SHP77 treated with DMSO at 0.1 percent for 48 hours (cell line): ENCODE measurements around the gene STAT5B.
"Not testable (repeated sequence)": the region's sequence is repeated elsewhere in the genome, so short reads cannot be mapped to it uniquely, and the experiment has no call there.

Source experiments
- DNase-seq: peaks from one replicate; lab custom pipeline; 2025; lab: John Stamatoyannopoulos, UW

The STAT5B gene

DNA sequence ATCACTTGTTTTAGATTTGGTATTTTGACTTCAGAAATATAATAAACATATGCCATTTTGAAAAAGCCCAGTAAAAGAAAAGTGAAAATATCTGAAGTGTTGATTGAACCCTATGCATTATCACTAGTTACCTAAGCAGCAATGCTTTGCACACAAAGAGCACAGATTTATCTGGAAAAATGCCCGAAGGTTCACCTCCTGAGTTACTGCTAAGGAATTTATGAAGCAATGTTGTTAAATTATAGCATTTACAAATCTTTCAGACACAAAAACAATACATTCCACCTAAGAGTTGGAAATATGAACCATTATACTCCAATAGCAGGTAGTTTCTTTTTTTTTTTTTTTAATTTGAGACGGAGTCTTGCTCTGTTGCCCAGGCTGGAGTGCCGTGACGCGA lies 43.0 kb downstream of the STAT5B start:
- no peak for DNase-seq

DNA sequence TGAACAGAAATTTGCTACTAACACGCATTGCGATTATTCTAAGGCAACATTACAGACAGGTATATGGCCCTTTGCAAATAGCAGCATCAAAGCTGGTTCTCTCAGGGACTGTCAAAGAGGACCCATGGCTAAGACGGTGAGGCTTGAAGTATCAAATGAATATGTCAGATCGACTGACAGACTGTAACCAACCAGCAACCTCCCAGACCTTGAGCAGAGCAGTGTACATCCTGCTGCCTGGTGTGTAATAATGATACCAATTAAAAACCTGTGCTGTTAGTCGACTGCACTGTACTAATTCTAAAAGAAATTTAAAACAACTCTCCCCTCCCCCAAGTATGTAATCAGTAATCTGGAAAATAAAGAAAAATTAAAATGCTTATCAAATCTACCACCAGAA lies 46.0 kb downstream of the STAT5B start:
- no peak for DNase-seq

DNA sequence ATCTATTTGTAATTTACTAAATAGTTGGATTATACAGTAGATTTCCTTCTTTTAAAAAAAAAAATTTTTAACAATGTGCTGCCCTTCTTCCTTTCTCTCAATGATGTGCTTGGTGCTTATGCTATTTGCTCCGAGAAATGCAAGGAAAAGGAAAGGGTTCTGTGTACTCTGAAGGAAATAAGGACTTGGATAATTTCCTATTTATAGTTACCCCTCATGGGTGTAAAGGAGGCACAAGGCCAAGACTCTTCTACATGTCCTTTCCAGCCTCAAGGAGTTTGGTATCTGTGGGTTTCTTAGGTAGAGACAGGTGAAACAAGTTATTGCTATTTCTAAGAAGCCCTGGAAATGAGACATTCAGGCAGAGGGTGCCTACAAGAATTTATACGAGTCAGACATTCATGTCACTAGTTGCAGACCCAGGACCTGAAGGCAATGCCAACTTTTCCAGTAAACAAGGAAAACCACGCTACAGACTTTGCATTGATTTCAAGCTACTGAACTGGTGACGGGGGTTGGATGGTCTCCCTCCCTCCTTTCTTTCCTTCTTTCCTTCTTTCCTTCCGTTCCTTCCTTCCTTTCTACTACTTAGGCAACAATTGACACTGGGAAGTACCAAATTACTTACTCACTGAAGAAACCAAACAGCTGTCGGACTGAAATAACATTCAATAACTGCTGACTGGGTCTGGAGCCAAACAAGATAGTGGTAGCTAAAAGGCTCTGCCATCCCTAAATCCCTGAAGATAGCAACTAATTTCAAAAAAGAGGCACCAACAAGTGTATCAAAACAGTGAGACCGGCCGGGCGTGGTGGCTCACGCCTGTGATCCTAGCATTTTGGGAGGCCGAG lies 48.1 kb downstream of the STAT5B start:
- DNase-seq = no peak

DNA sequence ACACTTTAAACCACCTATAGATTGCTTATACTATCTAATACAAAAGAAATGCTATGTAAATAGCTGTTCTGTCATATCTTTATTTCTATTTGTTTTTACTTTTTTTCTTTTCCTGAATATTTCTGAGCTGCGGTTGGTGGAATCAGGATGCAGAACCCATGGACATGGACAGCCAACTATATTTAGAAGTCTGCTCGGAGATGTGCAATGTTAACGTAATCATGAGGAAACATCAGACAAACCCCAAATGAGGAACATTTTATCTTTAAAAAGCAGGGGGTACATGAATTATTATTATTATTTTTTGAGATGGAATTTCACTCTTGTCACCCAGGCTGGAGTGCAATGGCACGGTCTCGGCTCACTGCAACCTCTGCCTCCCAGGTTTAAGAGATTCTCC lies 50.5 kb downstream of the STAT5B start:
- no peak for DNase-seq

DNA sequence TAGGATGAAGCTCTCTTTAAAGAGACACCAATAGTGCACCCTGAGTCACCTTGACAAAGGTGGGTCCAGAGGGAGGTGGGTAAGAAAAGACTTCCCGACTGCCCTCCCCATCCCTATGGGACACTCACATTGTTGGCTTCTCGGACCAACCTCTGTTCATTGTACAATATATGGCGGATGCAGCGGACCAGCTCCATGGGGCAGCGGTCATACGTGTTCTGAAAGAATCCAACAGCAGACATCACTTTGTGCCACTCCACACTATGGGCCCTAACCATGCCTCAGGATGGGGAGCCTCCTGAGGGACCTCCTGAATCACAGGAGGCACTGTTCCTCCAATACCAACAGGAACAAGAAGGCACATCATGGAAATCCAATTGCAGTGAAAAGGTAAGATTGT lies 51.5 kb downstream of the STAT5B start:
- DNase-seq = no peak

DNA sequence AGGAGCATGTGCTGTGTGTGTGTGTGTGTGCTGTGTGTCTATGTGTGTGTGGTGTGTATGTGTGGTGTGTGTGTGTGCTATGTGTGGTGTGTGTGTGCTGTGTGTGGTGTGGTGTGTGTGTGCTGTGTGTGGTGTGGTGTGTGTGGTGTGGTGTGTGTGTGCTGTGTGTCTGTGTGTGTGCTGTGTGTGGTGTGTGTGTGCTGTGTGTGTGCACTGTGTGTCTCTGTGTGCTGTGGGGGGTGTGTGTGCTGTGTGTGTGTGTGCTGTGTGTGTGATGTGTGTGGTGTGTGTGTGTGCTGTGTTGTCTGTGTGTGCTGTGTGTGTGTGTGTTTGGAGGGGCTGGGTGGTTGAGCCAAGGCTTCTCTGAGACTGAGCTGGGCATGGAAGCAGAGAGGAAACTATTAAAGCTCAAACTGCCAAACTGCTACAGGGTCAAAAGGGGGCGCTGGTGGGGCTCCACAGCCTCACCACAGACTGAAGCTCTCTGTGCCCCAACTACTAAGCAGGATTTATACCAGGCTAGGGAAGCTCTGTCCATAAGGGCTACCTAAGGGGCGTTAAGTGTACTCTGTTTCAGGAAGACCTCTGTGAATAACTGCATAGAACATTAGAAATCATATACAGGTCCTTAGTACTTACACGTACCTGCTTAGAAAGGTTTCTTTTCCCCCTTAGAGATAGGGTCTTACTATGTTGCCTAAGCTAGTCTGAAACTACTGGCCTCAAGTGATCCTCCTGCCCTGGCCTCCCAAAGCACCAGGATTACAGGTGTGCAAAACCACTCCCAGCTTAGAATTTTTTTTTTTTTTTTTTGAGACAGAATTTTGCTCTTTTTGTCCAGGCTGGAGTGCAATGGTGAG lies 54.1 kb downstream of the STAT5B start:
- DNase-seq = peak; percentile 31

DNA sequence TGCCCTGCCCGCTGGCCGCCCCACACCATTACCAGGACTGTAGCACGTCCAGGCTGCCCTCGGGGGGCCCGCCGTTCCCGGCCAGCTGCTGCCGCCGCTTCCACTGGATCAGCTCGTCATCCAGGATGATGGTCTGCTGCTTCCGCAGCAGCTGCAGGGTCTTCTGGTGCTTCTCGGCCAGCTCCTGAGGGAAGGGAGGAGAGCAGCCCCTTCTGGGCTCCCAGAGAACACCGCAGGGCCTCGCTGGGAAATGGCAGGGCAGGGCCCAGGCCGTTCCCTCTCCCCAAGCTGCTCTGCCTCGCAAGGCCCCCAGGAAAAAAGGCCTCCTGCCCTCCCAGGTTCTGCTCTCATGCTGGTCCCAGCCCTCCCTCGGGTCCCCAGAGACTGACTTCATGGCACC lies 56.9 kb downstream of the STAT5B start:
- DNase-seq = not testable (repeated sequence)

DNA sequence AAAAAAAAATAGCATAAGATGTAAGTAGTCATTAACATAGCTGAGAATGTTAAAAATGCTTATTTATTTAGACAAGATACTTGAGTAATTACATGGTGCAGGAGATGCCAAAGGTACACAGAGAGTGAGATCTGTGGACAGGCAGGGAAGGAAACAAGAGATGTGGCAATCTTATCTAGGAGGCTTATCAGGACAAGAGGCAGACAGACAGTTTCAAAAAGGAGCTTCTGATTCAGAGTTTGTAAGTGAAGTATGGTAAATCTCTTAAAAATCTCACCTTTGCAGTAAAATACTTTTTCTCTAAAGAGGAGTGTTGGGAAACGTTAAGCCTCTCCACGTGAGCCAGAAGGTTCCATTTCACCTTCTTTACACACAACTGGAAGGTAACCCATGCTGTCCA lies 62.0 kb downstream of the STAT5B start:
- no peak for DNase-seq

DNA sequence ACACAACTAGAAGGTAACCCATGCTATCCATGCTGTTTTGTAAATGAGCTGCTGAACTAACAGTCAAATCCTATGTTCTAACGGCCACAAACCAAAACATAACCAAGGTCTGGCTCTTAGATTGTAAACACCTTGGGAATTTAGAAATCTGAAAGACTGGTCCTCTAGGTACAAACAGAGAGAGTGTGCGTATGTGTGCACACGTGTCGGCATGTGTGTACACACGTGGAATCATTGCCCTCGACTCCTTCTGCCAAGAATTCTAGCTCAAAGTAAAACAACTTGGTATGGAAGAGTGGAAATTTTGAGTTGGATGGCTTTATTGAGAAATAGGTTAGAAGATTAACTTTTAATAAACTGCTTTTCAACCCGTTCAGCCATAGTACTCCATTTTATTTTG lies 63.8 kb downstream of the STAT5B start:
- no peak for DNase-seq

DNA sequence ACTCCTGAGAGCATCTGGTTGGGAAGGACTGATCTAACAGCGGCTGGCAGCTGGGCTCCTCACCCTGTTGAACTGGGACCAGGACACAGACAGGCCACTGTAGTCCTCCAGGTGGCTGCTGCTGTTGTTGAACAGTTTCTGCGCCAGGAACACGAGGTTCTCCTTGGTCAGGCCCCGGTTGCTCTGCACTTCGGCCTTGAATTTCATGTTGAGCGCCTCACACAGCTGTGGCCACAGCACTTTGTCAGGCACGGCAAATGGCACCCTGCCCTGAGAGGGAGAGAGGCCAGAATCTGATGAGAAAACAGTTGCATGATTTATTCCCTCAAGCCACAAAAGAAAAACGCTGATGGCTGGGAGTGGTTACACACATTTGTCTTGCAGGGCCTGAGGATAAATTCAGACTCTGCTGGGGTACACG lies 64.3 kb downstream of the STAT5B start:
- DNase-seq = not testable (repeated sequence)

DNA sequence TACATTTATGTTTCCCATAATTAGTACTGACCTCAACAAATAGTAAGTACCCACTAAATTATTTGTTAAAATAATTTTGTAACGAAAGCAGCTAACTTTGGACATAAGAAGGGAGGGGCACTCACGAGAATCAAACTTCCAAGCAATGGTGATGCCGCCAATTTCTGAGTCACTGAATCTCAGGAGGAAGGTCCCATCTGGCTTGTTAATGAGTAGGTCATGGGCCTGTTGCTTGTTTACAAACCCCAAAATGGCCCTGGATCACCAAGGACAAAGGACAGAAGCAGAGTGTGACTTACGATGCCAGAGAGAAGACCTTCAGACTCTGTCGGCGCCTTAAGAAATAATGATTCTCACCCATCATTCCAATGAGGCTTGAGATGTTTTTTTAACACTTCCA lies 66.1 kb downstream of the STAT5B start:
- DNase-seq = no peak

DNA sequence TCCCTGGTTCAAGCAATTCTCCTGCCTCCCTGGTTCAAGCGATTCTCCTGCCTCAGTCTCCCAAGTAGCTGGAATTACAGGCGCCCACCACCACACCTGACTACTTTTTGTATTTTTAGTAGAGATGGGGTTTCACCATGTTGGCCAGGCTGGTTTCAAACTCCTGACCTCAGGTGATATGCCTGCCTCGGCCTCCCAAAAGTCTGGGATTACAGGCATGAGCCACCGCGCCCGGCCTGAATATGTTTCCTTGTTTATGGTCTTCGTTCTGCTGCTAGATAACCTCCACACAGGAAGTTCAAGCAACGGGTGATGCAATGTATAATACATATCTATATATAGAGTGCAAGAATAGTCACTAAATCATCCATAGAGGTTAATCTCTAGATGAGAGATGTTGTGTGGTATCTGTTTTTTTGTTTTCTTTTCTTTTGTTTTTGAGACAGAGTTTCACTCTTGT lies 70.0 kb downstream of the STAT5B start:
- not testable (repeated sequence) for DNase-seq

DNA sequence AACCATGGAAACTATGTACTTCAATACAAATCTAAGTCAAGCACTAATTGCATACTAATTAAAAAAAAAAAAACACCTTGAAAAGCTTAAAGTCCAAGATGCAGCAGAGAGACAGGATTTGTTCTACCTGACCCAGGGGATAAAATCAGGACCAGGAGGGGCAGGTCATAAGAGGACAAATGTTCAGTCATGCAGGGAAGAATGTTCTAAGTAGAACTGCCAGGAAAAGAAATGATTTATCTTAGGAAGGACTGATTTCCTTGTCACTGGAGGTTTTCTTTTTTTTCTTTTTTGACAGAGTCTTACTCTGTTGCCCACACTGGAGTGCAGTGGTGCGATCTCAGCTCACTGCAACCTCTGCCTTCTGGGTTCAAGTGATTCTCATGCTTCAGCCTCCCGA lies 72.8 kb downstream of the STAT5B start:
- DNase-seq = no peak

DNA sequence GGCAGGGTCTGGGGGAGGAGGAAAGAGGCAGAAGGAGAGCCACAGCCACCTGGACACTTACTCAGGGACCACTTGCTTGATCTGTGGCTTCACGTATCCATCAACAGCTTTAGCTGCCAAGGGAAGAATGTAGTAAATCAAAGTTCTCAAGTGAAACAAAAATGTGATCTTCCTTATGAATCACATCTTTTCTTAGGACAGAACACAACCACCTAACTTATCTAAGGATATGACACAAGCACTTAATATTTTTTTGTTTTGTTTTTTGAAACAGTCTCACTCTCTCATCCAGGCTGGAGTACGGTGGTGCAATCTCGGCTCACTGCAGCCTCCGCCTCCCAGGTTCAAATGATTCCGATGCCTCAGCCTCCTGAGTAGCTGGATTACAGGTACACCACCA lies 73.5 kb downstream of the STAT5B start:
- DNase-seq = no peak

DNA sequence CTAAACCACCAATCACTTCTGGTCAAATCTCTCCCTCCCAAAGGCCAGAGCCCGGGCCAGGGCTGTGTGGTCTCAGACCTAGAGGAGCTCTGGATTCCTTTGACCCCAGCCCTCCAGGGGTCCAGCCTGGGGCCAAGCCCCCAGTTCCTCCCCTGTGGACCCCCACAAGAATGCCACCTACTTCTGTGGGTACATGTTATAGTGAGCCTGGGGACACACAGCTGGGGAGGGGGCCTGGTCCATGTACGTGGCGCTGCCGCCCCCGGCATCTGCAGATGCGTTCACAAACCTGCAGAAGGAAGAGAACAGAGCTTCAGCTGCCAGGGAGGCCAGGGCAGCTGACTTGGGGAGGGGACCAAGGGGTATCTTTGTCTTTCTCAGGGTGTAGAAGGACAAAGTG lies 74.0 kb downstream of the STAT5B start:
- DNase-seq = no peak

DNA sequence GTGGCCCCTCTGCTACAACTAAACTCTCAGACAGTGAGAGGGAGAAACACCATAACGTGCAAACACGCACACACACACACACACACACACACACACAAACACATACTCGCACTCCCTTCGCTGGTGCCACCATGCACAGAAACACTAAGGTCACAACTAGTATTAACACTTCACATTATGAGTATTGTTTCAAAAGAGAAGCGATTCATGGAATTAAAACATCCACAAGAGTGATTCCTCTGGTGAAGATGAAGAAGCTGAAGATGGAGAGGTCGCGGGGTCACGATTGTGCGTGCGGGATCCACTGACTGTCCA lies 74.8 kb downstream of the STAT5B start:
- no peak for DNase-seq

DNA sequence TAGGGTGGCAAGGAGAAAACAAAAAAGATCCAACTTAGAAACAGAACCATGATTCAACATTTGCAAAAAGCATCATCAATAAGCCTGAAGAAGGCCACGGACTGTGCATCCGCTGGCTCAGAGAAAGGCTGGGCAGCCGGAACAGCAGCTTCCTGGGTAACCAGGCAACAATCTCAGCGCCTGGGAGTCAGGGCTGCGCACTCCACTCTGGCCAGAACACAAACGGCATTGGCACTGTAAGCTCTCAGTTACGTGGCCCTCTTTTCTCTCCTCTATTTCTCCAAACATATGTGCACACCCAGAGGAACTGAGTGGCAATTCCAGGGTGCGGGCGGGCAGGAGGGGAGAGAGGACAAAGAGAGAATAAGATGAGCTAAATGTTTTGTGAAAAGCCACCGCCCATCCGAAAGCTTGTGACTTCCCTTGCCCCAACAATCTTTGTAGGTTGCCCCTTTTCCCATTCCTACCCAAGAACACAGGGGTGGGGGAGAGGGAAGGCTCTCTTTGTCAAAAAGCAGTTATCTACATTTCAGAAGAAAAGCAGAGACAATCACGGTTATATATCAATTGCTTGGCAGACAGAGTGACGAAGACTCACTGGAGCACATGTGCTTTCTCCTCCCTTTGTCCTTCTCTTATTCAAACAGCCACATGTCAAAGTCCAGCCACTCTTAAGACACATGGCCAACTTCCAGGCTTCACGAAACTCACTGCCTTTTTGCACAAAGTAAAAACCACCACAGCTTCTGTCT lies 75.3 kb downstream of the STAT5B start:
- DNase-seq = no peak

DNA sequence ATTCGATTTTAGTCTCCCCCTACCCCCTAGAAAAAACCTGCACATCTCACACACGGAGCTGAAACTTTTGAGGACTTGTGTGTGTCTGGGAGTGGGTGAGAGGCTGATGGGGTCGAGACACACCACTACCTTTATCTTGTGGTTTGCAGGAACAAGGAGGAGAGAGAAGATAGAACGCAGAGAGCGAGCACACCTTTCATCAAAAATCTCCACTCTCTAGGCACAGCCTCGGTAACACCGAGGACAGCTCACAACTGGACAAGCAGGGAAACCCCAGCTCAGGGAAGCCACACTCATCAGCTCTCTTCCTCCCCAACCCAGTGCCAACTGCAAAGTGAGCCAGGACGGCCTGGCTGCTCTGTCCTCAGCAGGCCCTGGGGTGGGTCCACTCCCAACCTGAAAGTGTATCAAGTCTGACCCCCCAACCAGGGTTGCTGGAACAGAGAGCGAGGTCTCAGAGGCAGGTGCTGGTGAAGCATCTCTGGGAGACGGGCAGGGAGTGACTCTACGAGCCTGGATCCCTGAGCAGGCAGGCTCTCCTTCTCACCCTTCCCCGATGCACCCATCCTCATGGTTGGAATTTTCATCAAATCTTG lies 76.7 kb downstream of the STAT5B start:
- DNase-seq = no peak

DNA sequence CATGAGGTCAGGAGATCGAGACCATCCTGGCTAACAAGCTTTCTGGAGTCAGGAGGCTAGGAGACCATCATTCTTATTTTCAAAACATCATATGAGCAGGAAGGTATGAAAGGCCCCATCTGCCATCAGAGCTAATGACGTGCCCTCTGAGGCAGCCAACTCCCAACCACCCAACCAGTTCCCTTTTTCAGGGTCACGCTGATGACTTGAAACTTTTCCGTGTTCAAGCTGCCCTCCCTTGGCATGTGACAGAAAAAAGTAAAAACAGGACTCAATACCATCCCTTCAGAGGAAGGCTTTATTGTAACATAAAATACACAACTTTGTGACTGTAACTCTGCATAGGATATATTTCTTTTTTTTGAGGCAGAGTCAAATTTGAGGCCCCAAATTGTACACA lies 77.3 kb downstream of the STAT5B start:
- no peak for DNase-seq

DNA sequence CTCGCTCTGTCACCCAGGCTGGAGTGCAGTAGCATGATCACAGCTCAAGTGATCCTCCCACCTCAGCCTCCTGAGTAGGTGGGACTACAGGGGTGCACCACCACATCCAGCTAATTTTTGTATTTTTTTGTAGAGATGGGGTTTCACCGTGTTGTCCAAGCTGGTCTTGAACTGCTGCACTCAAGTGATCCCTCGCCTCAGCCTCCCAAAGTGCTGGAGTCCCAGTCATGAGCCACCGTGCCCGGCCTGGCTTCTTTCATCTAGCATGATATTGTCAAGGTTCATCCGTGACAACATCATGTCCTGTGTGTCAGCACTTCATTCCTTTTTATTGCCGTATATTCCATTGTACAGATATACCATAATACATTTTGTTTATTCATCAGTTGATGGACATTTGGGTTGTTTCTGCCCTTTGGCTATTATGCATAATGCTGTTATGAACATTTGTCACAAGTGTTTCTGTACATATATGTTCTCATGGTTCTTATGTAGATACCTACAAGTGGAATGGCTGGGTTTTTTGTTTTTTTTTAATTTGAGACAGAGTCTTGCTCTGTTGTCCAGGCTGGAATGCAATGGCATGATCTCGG lies 78.5 kb downstream of the STAT5B start:
- no peak for DNase-seq

DNA sequence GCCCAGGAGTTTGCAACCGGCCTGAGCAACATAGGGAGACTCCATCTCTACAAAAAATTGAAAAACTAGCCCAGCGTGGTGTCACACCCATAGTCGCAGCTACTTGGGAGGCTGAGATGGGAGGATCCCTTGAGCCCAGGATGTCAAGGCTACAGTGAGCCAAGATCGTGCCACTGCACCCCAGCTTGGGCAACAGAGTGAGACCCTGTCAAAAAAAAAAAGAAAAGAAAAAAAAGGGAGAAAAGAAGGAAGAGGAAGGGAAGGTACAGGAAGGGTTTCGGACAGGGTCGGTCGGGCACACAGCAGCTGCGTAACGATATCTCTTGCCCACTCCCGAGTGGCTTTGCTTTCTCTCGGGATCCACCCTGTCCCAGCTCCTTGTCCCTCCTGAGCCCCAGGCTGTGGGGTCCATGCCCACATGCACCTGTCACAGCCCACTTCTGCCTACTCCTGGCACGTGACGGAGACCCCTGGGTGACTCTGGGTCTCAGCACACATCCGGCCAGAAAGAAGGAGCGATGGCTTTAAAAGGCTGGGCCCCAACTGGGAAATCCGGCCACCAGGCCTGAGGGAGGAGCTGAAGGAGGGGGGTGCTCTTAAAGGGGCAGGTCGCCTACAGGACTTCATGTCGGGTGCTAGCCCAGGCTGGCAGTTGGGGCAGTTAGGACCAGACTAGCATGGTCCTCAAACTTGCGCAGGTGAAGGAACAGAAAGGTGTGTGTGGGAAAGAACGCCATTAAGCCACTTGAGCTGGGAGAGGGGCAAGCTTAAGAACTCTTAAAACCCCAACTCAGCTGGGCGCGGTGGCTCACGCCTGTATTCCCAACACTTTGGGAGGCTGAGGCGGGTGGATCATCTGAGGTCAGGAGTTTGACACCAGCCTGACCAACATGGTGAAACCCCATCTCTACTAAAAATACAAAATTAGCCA lies 82.0 kb downstream of the STAT5B start, which contains the start of gene GHDC:
Gene GHDC (minus strand): TSS at position 526 of the 931 bp plus-strand sequence. CDS start 913 bp downstream, outside the sequence.
- DNase-seq = peak; percentile 42
